HepG2 (cell line): ENCODE results near the gene ZCCHC3. TPM values are rescaled to one million over a fixed set of nuclear protein-coding genes. Genes with fewer than 3 reads are reported as not detected.

Source experiments
- AKAP8 ChIP-seq: sonication (generic); formaldehyde crosslinking; IDR thresholded peaks from 2 replicates; pipeline ENCODE4 v1.5.1; 2020; ENCODE audit warnings: mild to moderate bottlenecking, missing genetic modification reagents
- ATF4 ChIP-seq, 2 experiments: fragments of 450-650 bp in 1 of 2; sonication (generic) in 1 of 2; formaldehyde crosslinking; IDR thresholded peaks; 2 replicates each; pipeline versions ENCODE4 v1.5.0 to v1.8.0; 2020 to 2022; ENCODE audit warnings: mild to moderate bottlenecking in 1 of 2, missing genetic modification reagents in 1 of 2
- DRAP1 ChIP-seq: IDR thresholded peaks from 2 replicates; pipeline ENCODE4 v1.6.1; 2016; ENCODE audit warnings: missing genetic modification reagents, missing compliant biosample characterization
- IKZF4 ChIP-seq: sonication (generic); formaldehyde crosslinking; IDR thresholded peaks from 2 replicates; pipeline ENCODE4 v1.5.1; 2020; ENCODE audit warnings: borderline replicate concordance, mild to moderate bottlenecking, low read depth, missing genetic modification reagents; ENCODE audit errors: not compliant biosample characterization
- JUND ChIP-seq: sonication (generic); formaldehyde crosslinking; IDR thresholded peaks from 2 replicates; pipeline ENCODE4 v1.8.0; 2022; ENCODE audit warnings: mild to moderate bottlenecking, missing genetic modification reagents
- RFX3 ChIP-seq: IDR thresholded peaks from 2 replicates; pipeline ENCODE4 v1.6.1; 2016; ENCODE audit warnings: missing biosample characterization, missing genetic modification reagents
- RORA ChIP-seq: sonication (generic); formaldehyde crosslinking; IDR thresholded peaks from 2 replicates; pipeline ENCODE4 v1.5.0; 2020; ENCODE audit warnings: mild to moderate bottlenecking, missing genetic modification reagents, moderate library complexity
- ZNF101 ChIP-seq: sonication (generic); formaldehyde crosslinking; IDR thresholded peaks from 2 replicates; pipeline ENCODE4 v1.4.0; 2020; ENCODE audit warnings: mild to moderate bottlenecking, low read depth, missing genetic modification reagents, borderline replicate concordance
- ZNF3 ChIP-seq: IDR thresholded peaks from 2 replicates; pipeline ENCODE4 v1.7.0; 2017; ENCODE audit warnings: inconsistent platforms
- ZNF430 ChIP-seq: sonication (generic); formaldehyde crosslinking; IDR thresholded peaks from 2 replicates; pipeline ENCODE4 v1.9.0; 2021; ENCODE audit warnings: mild to moderate bottlenecking, missing genetic modification reagents
- ZNF598 ChIP-seq: sonication (generic); formaldehyde crosslinking; IDR thresholded peaks from 2 replicates; pipeline ENCODE4 v1.5.1; 2020; ENCODE audit warnings: mild to moderate bottlenecking, missing genetic modification reagents, borderline replicate concordance
- ZNF7 ChIP-seq: IDR thresholded peaks from 2 replicates; pipeline ENCODE4 v1.6.1; 2016; ENCODE audit warnings: missing biosample characterization, missing genetic modification reagents
- ZNF749 ChIP-seq: sonication (generic); formaldehyde crosslinking; IDR thresholded peaks from 2 replicates; pipeline ENCODE4 v1.8.0; 2022; ENCODE audit warnings: mild to moderate bottlenecking, missing genetic modification reagents, moderate library complexity, borderline replicate concordance
- ZNF780A ChIP-seq: sonication (generic); formaldehyde crosslinking; IDR thresholded peaks from 2 replicates; pipeline ENCODE4 v1.8.0; 2022; ENCODE audit warnings: mild to moderate bottlenecking, missing genetic modification reagents, moderate library complexity
- polyA plus RNA-seq, 8 experiments: library from polyadenylated mRNA; depleted of rRNA in 3 of 8; stranded (reverse) in 7 of 8; unstranded in 1 of 8; fragments of >200 nt; fragmentation: Illumina TruSeq in 4 of 8; extraction: Trizol in 4 of 8; gene quantifications; 2 replicates each; pipeline versions ENCODE4 v1.2.1 to v1.2.3, GENCODE V29; 2011 to 2016; ENCODE audit warnings: low read depth in 4 of 8, missing spikeins in 1 of 8, mixed read lengths in 1 of 8; ENCODE audit not compliant: insufficient read depth in 1 of 8
- total RNA-seq, 5 experiments: library from RNA; depleted of rRNA; stranded (reverse); fragments of >200 nt; fragmentation: Illumina TruSeq; extraction: Trizol; gene quantifications; 2 replicates each; pipeline ENCODE4 v1.2.3, GENCODE V29; 2016; ENCODE audit warnings: low read depth in 1 of 5
- TF ChIP-seq, protein P1 (sequence below): sonication (generic); formaldehyde crosslinking; IDR thresholded peaks from 2 replicates; pipeline ENCODE4 v1.5.1; 2020; ENCODE audit warnings: missing genetic modification reagents, mild to moderate bottlenecking, borderline replicate concordance
- TF ChIP-seq, protein P2 (sequence below): sonication (generic); formaldehyde crosslinking; IDR thresholded peaks from 2 replicates; pipeline ENCODE4 v1.5.1; 2020; ENCODE audit warnings: mild to moderate bottlenecking, missing genetic modification reagents, moderate library complexity
- TF ChIP-seq, protein P3 (sequence below): sonication (generic); formaldehyde crosslinking; IDR thresholded peaks from 2 replicates; pipeline ENCODE4 v1.8.1; 2023; ENCODE audit warnings: mild to moderate bottlenecking, missing genetic modification reagents
- TF ChIP-seq, protein P4 (sequence below): IDR thresholded peaks from 2 replicates; pipeline ENCODE4 v1.6.1; 2012; ENCODE audit warnings: low read depth, low read length, improper control_type of control experiment

The ZCCHC3 gene
- total and polyA plus RNA-seq, 2 of the 13 experiments (the other 11 are each of a cell fraction or from before 2014, with no cell fraction given): 46.6 to 63.0 TPM

DNA sequence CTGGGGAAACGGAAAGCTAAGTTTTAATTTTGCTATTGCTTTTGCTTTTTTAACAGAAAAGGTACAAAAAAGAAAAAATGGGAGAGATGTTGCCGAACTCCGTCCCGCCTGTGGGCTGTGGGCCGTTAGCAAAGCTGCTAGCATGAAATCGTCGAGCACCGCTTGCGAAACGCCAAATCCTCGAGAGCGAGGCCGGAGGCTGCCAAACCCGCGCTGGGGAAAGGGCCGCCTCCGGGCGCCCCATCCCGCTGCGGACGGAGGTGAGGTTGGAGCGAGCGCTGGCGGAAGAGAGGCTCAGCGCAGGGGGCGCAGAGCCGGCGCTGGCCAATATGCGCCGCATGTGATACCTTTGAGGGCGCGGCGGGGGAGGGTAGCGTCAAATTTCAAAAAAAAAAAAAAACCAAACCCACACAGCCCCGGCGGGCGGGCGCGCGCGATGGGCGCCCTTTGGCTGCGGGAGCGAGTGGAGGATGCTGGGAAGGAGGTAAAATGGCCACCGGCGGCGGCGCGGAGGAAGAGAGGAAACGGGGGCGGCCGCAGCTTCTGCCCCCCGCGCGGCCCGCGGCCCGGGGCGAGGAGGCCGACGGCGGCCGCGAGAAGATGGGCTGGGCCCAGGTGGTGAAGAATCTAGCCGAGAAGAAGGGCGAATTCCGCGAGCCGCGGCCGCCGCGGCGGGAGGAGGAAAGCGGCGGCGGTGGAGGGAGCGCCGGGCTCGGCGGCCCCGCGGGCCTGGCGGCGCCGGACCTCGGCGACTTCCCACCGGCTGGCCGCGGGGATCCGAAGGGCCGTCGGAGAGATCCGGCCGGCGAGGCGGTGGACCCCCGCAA, at the start of gene ZCCHC3 (continued):
- TF ChIP-seq, protein P1, sequence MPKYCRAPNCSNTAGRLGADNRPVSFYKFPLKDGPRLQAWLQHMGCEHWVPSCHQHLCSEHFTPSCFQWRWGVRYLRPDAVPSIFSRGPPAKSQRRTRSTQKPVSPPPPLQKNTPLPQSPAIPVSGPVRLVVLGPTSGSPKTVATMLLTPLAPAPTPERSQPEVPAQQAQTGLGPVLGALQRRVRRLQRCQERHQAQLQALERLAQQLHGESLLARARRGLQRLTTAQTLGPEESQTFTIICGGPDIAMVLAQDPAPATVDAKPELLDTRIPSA (CRISPR knock-in tag): peak; percentile 77; the same call in 1 of the 2 replicates
- TF ChIP-seq ZNF3 (peak; percentile 77), ZNF430 (CRISPR knock-in tag) (peak; percentile 99), RORA (CRISPR knock-in tag) (peak; percentile 25; the same call in 1 of the 2 replicates), RFX3 (CRISPR knock-in tag) (peak; percentile 56; the same call in 1 of the 2 replicates), ATF4 (CRISPR knock-in tag; IDR thresholded peaks at IDR 0.05) (peak in 1 of 2 experiments; percentile 84; a peak in 2 of 4 replicates), ZNF7 (CRISPR knock-in tag) (peak; percentile 50; the same call in 1 of the 2 replicates), AKAP8 (CRISPR knock-in tag) (peak; percentile 89; the same call in 1 of the 2 replicates), ZNF749 (CRISPR knock-in tag) (peak; percentile 90; the same call in 1 of the 2 replicates), ZNF101 (CRISPR knock-in tag) (no peak), IKZF4 (CRISPR knock-in tag) (peak; percentile 93), ZNF780A (peak; percentile 94; the same call in 1 of the 2 replicates), JUND (peak; percentile 72; the same call in 1 of the 2 replicates), ZNF598 (CRISPR knock-in tag) (peak; percentile 99), DRAP1 (peak; percentile 93)
- TF ChIP-seq, protein P2, sequence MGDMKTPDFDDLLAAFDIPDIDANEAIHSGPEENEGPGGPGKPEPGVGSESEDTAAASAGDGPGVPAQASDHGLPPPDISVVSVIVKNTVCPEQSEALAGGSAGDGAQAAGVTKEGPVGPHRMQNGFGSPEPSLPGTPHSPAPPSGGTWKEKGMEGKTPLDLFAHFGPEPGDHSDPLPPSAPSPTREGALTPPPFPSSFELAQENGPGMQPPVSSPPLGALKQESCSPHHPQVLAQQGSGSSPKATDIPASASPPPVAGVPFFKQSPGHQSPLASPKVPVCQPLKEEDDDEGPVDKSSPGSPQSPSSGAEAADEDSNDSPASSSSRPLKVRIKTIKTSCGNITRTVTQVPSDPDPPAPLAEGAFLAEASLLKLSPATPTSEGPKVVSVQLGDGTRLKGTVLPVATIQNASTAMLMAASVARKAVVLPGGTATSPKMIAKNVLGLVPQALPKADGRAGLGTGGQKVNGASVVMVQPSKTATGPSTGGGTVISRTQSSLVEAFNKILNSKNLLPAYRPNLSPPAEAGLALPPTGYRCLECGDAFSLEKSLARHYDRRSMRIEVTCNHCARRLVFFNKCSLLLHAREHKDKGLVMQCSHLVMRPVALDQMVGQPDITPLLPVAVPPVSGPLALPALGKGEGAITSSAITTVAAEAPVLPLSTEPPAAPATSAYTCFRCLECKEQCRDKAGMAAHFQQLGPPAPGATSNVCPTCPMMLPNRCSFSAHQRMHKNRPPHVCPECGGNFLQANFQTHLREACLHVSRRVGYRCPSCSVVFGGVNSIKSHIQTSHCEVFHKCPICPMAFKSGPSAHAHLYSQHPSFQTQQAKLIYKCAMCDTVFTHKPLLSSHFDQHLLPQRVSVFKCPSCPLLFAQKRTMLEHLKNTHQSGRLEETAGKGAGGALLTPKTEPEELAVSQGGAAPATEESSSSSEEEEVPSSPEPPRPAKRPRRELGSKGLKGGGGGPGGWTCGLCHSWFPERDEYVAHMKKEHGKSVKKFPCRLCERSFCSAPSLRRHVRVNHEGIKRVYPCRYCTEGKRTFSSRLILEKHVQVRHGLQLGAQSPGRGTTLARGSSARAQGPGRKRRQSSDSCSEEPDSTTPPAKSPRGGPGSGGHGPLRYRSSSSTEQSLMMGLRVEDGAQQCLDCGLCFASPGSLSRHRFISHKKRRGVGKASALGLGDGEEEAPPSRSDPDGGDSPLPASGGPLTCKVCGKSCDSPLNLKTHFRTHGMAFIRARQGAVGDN: peak; percentile 98
- TF ChIP-seq, protein P3, sequence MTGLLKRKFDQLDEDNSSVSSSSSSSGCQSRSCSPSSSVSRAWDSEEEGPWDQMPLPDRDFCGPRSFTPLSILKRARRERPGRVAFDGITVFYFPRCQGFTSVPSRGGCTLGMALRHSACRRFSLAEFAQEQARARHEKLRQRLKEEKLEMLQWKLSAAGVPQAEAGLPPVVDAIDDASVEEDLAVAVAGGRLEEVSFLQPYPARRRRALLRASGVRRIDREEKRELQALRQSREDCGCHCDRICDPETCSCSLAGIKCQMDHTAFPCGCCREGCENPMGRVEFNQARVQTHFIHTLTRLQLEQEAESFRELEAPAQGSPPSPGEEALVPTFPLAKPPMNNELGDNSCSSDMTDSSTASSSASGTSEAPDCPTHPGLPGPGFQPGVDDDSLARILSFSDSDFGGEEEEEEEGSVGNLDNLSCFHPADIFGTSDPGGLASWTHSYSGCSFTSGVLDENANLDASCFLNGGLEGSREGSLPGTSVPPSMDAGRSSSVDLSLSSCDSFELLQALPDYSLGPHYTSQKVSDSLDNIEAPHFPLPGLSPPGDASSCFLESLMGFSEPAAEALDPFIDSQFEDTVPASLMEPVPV: peak; percentile 97
- TF ChIP-seq, protein P4, sequence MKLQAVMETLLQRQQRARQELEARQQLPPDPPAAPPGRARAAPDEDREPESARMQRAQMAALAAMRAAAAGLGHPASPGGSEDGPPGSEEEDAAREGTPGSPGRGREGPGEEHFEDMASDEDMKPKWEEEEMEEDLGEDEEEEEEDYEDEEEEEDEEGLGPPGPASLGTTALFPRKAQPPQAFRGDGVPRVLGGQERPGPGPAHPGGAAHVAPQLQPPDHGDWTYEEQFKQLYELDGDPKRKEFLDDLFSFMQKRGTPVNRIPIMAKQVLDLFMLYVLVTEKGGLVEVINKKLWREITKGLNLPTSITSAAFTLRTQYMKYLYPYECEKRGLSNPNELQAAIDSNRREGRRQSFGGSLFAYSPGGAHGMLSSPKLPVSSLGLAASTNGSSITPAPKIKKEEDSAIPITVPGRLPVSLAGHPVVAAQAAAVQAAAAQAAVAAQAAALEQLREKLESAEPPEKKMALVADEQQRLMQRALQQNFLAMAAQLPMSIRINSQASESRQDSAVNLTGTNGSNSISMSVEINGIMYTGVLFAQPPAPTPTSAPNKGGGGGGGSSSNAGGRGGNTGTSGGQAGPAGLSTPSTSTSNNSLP: peak; percentile 90; the same call in 1 of the 2 replicates
